Measurements from ENCODE around the gene UBA6. TPM values are rescaled to one million over a fixed set of nuclear protein-coding genes. Genes with fewer than 3 reads are reported as not detected.

The UBA6 gene
- polyA plus RNA-seq, 1 of the 3 experiments (the other 2 are of a cell fraction): 51.0 TPM

GRCh38 chr4:67668315-67668714 lies 32.6 kb downstream of the UBA6 start:
- no peaks in the 10 kb centered on the region for H3K9me2 ChIP-seq
- H3K27ac ChIP-seq (ENCODE audit: low read depth in 2 of 2, low read length in 1 of 2): no peak overlapping the region
- no peak overlapping the region for H2AFZ ChIP-seq (ENCODE audit: low read depth)
- H3F3A ChIP-seq (replicated peaks; ENCODE audit: insufficient read depth): peaks cover 16% of the 10 kb centered on the region
- CTCF ChIA-PET: no interaction called here
- H3K27me3 ChIP-seq (ENCODE audit: insufficient read depth): no peaks in the 10 kb centered on the region
- H3K4me1 ChIP-seq (ENCODE audit: control insufficient read depth in 1 of 2, insufficient read depth in 2 of 2, low read depth in 1 of 2, low read length in 1 of 2): no peaks in the 10 kb centered on the region
- no peak overlapping the region for H3K4me3 ChIP-seq (ENCODE audit: low read depth in 2 of 2, low read length in 1 of 2)
- 80% methylated on average over 3 of the region's 3 CpGs for WGBS (ENCODE audit: low lambda C conversion rate)
- POLR2A ChIA-PET: no interaction called here
- no peak overlapping the region for H3K4me2 ChIP-seq
- H3K9me3 ChIP-seq: no peaks in the 10 kb centered on the region; the same call in 1 of the 2 replicates
- peaks cover 9% of the 10 kb centered on the region for H3K79me2 ChIP-seq (ENCODE audit: insufficient read depth)
- DNase-seq: no peak
- peaks cover 76 to 92% of the 10 kb centered on the region in 2 experiments for H3K36me3 ChIP-seq (replicated peaks in 1 of 2; ENCODE audit: control insufficient read depth in 1 of 2, insufficient read depth in 2 of 2, low read length in 1 of 2)
- TF ChIP-seq SIN3A (IDR thresholded peaks at IDR 0.05; ENCODE audit: borderline replicate concordance, low read depth, low read length): no peak
- TF ChIP-seq RFX5 (IDR thresholded peaks at IDR 0.05; ENCODE audit: low read length): no peak
- no peak for TF ChIP-seq ELF1 (IDR thresholded peaks at IDR 0.05)
- TF ChIP-seq EZH2phosphoT487 (IDR thresholded peaks at IDR 0.05; ENCODE audit: borderline replicate concordance, low read depth): no peak
- TF ChIP-seq POLR2AphosphoS5 (IDR thresholded peaks at IDR 0.05; ENCODE audit: low read depth, low read length): no peak
- no peak for TF ChIP-seq SMC3 (IDR thresholded peaks at IDR 0.05; ENCODE audit: low read depth, low read length)
- TF ChIP-seq EP300 (IDR thresholded peaks at IDR 0.05; ENCODE audit: borderline replicate concordance in 1 of 2, low read depth in 1 of 2, low read length in 1 of 2): no peak
- no peak for TF ChIP-seq CTCF (IDR thresholded peaks at IDR 0.05)
- no peak for TF ChIP-seq GATA2 (CRISPR knock-in tag; IDR thresholded peaks at IDR 0.05)
- no peak for TF ChIP-seq NRF1 (IDR thresholded peaks at IDR 0.05; ENCODE audit: low read depth, low read length)
- no peak for TF ChIP-seq USF1 (IDR thresholded peaks at IDR 0.05; ENCODE audit: borderline replicate concordance, low read depth)
- TF ChIP-seq GABPA (IDR thresholded peaks at IDR 0.05; ENCODE audit: low read depth): no peak
- TF ChIP-seq RAD21 (IDR thresholded peaks at IDR 0.05; ENCODE audit: low read length): no peak
- TF ChIP-seq USF2 (IDR thresholded peaks at IDR 0.05; ENCODE audit: borderline replicate concordance, low read depth, low read length): no peak
- TF ChIP-seq RCOR1 (IDR thresholded peaks at IDR 0.05; ENCODE audit: low read length): no peak
- H3K9ac ChIP-seq: no peak overlapping the region
- no peaks in the 10 kb centered on the region for H4K20me1 ChIP-seq (ENCODE audit: insufficient read depth)

- H3K4me2 ChIP-seq: no peak overlapping the region
- no peaks in the 10 kb centered on the region for H3K4me1 ChIP-seq (ENCODE audit: control insufficient read depth in 1 of 2, insufficient read depth in 2 of 2, low read depth in 1 of 2, low read length in 1 of 2)
- no peak overlapping the region for H3K9ac ChIP-seq
- H3K36me3 ChIP-seq (replicated peaks in 1 of 2; ENCODE audit: control insufficient read depth in 1 of 2, insufficient read depth in 2 of 2, low read length in 1 of 2): peaks cover 62 to 92% of the 10 kb centered on the region in 2 experiments
- no peak for DNase-seq
- TF ChIP-seq RXRA (IDR thresholded peaks at IDR 0.05; ENCODE audit: borderline replicate concordance, low read depth) (no peak), FOXJ3 (CRISPR knock-in tag; IDR thresholded peaks at IDR 0.05) (no peak), TEAD4 (IDR thresholded peaks at IDR 0.05; ENCODE audit: borderline replicate concordance, insufficient read depth) (no peak), GATA2 (CRISPR knock-in tag; IDR thresholded peaks at IDR 0.05) (no peak), ZBTB33 (IDR thresholded peaks at IDR 0.05; ENCODE audit: borderline replicate concordance, low read depth) (no peak), IRF3 (IDR thresholded peaks at IDR 0.05; ENCODE audit: low read depth, low read length) (no peak), NFIC (IDR thresholded peaks at IDR 0.05; ENCODE audit: borderline replicate concordance) (no peak), RCOR1 (IDR thresholded peaks at IDR 0.05; ENCODE audit: low read length) (no peak), RFX5 (IDR thresholded peaks at IDR 0.05; ENCODE audit: low read length) (no peak)
- H3K27me3 ChIP-seq (ENCODE audit: insufficient read depth): no peaks in the 10 kb centered on the region
- no peak overlapping the region; a peak in 1 of 4 replicates for H3K4me3 ChIP-seq (ENCODE audit: low read depth in 2 of 2, low read length in 1 of 2)
- ChIA-PET POLR2A (no interaction called here), CTCF (interaction anchor here (1.1 to 1.4 kb wide), 2 partner anchors 19 to 33 kb away, joined by 3 read pairs; no protein-coding TSS in a partner anchor)
- H3K79me2 ChIP-seq (ENCODE audit: insufficient read depth): peaks cover 35% of the 10 kb centered on the region
- no peaks in the 10 kb centered on the region; the same call in 1 of the 2 replicates for H3K9me2 ChIP-seq
- 96% methylated on average over 4 of the region's 4 CpGs for WGBS (ENCODE audit: low lambda C conversion rate)
- no peaks in the 10 kb centered on the region for H3F3A ChIP-seq (replicated peaks; ENCODE audit: insufficient read depth)
- no peaks in the 10 kb centered on the region for H4K20me1 ChIP-seq (ENCODE audit: insufficient read depth)
- H2AFZ ChIP-seq (ENCODE audit: low read depth): no peak overlapping the region
- no peak overlapping the region for H3K27ac ChIP-seq (ENCODE audit: low read depth in 2 of 2, low read length in 1 of 2)
- peaks cover 6% of the 10 kb centered on the region; the same call in 1 of the 2 replicates for H3K9me3 ChIP-seq
These were observed 40.5 kb downstream of the UBA6 start for GRCh38 chr4:67660418-67660817.
